HEK293 (cell line): ENCODE data around the gene TPST1.

Source experiments
- CTCF ChIA-PET: fragments of 350-600 bp; formaldehyde crosslinking; extraction: SDS; loops from one replicate; lab custom pipeline; 2021; ENCODE audit warnings: antibody characterized with exemption; lab: Yijun Ruan, JAX
- POLR2A ChIA-PET: fragments of 300-600 bp; formaldehyde crosslinking; extraction: SDS; loops from one replicate; lab custom pipeline; 2020; ENCODE audit warnings: antibody characterized with exemption, inconsistent platforms; lab: Yijun Ruan, JAX
- H3K27ac ChIP-seq: fragments of 200-500 bp; sonication (Bioruptor generic); 2 replicates; pipeline ENCODE4 v1.5.1; 2014; ENCODE audit warnings: low read depth, low read length, control low read depth, inconsistent platforms; ENCODE audit errors: extremely low read depth
- H3K36me3 ChIP-seq, 2 experiments: fragments of 200-500 bp in 1 of 2; sonication (Bioruptor generic) in 1 of 2; 1 replicate in 1 of 2; 2 replicates in 1 of 2; pipeline ENCODE4 v1.5.1; 2014 to 2017; ENCODE audit warnings: inconsistent platforms in 2 of 2, low read length in 2 of 2; ENCODE audit not compliant: control insufficient read depth in 2 of 2, insufficient read depth in 1 of 2
- H3K4me1 ChIP-seq: fragments of 200-500 bp; sonication (Bioruptor generic); 2 replicates; pipeline ENCODE4 v1.5.1; 2014; ENCODE audit warnings: mild to moderate bottlenecking, low read length, inconsistent platforms; ENCODE audit not compliant: control insufficient read depth, insufficient read depth
- H3K4me3 ChIP-seq: 2 replicates; pipeline ENCODE4 v1.5.1; 2011; ENCODE audit warnings: low read depth, mild to moderate bottlenecking, control low read depth, low read length, moderate library complexity
- H3K9me3 ChIP-seq: fragments of 200-500 bp; sonication (Bioruptor generic); 2 replicates; pipeline ENCODE4 v1.5.1; 2014; ENCODE audit warnings: low read depth, low read length, inconsistent platforms; ENCODE audit not compliant: control insufficient read depth, insufficient read depth
- BCL11A ChIP-seq: fragments of 450-650 bp; formaldehyde crosslinking; IDR thresholded peaks from 2 replicates; pipeline ENCODE4 v1.5.1; 2016; ENCODE audit warnings: low read depth, missing biosample characterization, missing genetic modification characterization
- EGR2 ChIP-seq: fragments of 450-650 bp; formaldehyde crosslinking; IDR thresholded peaks from 2 replicates; pipeline ENCODE4 v1.5.1; 2016; ENCODE audit warnings: low read depth, missing biosample characterization, missing genetic modification characterization
- ELK4 ChIP-seq: IDR thresholded peaks from 2 replicates; pipeline ENCODE4 v1.6.1; 2011; ENCODE audit warnings: mild to moderate bottlenecking, low read depth, low read length, borderline replicate concordance
- GLIS1 ChIP-seq: fragments of 450-650 bp; formaldehyde crosslinking; IDR thresholded peaks from 2 replicates; pipeline ENCODE4 v1.5.1; 2016; ENCODE audit warnings: missing biosample characterization, missing genetic modification characterization
- MEIS1 ChIP-seq: sonication (generic); formaldehyde crosslinking; IDR thresholded peaks from 2 replicates; pipeline ENCODE4 v1.8.1; 2022; ENCODE audit warnings: missing genetic modification reagents, mild to moderate bottlenecking, borderline replicate concordance
- REPIN1 ChIP-seq: fragments of 450-650 bp; formaldehyde crosslinking; IDR thresholded peaks from 2 replicates; pipeline ENCODE4 v1.5.1; 2017; ENCODE audit warnings: missing biosample characterization, missing genetic modification characterization, low read depth
- SCRT1 ChIP-seq: fragments of 450-650 bp; formaldehyde crosslinking; IDR thresholded peaks from 2 replicates; pipeline ENCODE4 v1.5.1; 2016; ENCODE audit warnings: missing biosample characterization, missing genetic modification characterization, borderline replicate concordance
- TCF7L2 ChIP-seq: IDR thresholded peaks from 2 replicates; pipeline ENCODE4 v1.6.1; 2011; ENCODE audit warnings: low read depth, mild to moderate bottlenecking, inconsistent platforms, low read length, moderate library complexity, borderline replicate concordance
- WT1 ChIP-seq: fragments of 450-650 bp; formaldehyde crosslinking; IDR thresholded peaks from 2 replicates; pipeline ENCODE4 v1.5.1; 2016; ENCODE audit warnings: missing biosample characterization, missing genetic modification characterization
- ZBTB1 ChIP-seq: fragments of 450-650 bp; formaldehyde crosslinking; IDR thresholded peaks from 2 replicates; pipeline ENCODE4 v1.5.1; 2016; ENCODE audit warnings: missing biosample characterization, missing genetic modification characterization
- ZBTB20 ChIP-seq: fragments of 450-650 bp; formaldehyde crosslinking; IDR thresholded peaks from 2 replicates; pipeline ENCODE4 v1.5.1; 2016; ENCODE audit warnings: missing biosample characterization, missing genetic modification characterization
- ZBTB7A ChIP-seq: fragments of 450-650 bp; formaldehyde crosslinking; IDR thresholded peaks from 2 replicates; pipeline ENCODE4 v1.5.1; 2016; ENCODE audit warnings: low read depth, missing biosample characterization, missing genetic modification characterization
- ZEB2 ChIP-seq: fragments of 450-650 bp; formaldehyde crosslinking; IDR thresholded peaks from 2 replicates; pipeline ENCODE4 v1.5.1; 2016; ENCODE audit warnings: missing biosample characterization, missing genetic modification characterization
- ZFHX2 ChIP-seq: fragments of 450-650 bp; formaldehyde crosslinking; conservative IDR thresholded peaks from 2 replicates; pipeline ENCODE4 v1.5.1; 2016; ENCODE audit warnings: missing biosample characterization, missing genetic modification characterization
- ZFP41 ChIP-seq: fragments of 450-650 bp; formaldehyde crosslinking; IDR thresholded peaks from 2 replicates; pipeline ENCODE4 v1.5.1; 2016; ENCODE audit warnings: missing biosample characterization, missing genetic modification characterization, borderline replicate concordance
- ZFP69B ChIP-seq: fragments of 450-650 bp; formaldehyde crosslinking; IDR thresholded peaks from 2 replicates; pipeline ENCODE4 v1.5.1; 2016; ENCODE audit warnings: missing biosample characterization, missing genetic modification characterization
- ZNF19 ChIP-seq: fragments of 450-650 bp; formaldehyde crosslinking; IDR thresholded peaks from 2 replicates; pipeline ENCODE4; 2016; ENCODE audit warnings: missing biosample characterization, missing genetic modification characterization, low read depth
- ZNF221 ChIP-seq: fragments of 450-650 bp; formaldehyde crosslinking; IDR thresholded peaks from 2 replicates; pipeline ENCODE4 v1.5.1; 2017; ENCODE audit warnings: missing biosample characterization, missing genetic modification characterization, borderline replicate concordance
- ZNF335 ChIP-seq: fragments of 450-650 bp; formaldehyde crosslinking; conservative IDR thresholded peaks from 2 replicates; pipeline ENCODE4 v1.5.1; 2016; ENCODE audit warnings: missing biosample characterization, missing genetic modification characterization
- ZNF366 ChIP-seq: fragments of 450-650 bp; formaldehyde crosslinking; conservative IDR thresholded peaks from 2 replicates; pipeline ENCODE4 v1.5.1; 2016; ENCODE audit warnings: missing biosample characterization, missing genetic modification characterization
- ZNF426 ChIP-seq: fragments of 450-650 bp; formaldehyde crosslinking; IDR thresholded peaks from 2 replicates; pipeline ENCODE4 v1.5.1; 2017; ENCODE audit warnings: missing biosample characterization, missing genetic modification characterization, mild to moderate bottlenecking, inconsistent platforms, moderate library complexity
- ZNF558 ChIP-seq: fragments of 450-650 bp; formaldehyde crosslinking; IDR thresholded peaks from 2 replicates; pipeline ENCODE4 v1.5.1; 2016; ENCODE audit warnings: missing biosample characterization, missing genetic modification characterization
- ZNF664 ChIP-seq: fragments of 450-650 bp; formaldehyde crosslinking; IDR thresholded peaks from 2 replicates; pipeline ENCODE4 v1.5.1; 2016; ENCODE audit warnings: missing biosample characterization, missing genetic modification characterization
- ZNF785 ChIP-seq: fragments of 450-650 bp; formaldehyde crosslinking; IDR thresholded peaks from 2 replicates; pipeline ENCODE4 v1.5.1; 2016; ENCODE audit warnings: missing biosample characterization, missing genetic modification characterization
- ZNF830 ChIP-seq: fragments of 450-650 bp; IDR thresholded peaks from 2 replicates; pipeline ENCODE4 v1.5.0; 2018; ENCODE audit warnings: missing biosample characterization, missing genetic modification characterization, low read depth, mild to moderate bottlenecking, moderate library complexity
- ZNF837 ChIP-seq: fragments of 450-650 bp; formaldehyde crosslinking; IDR thresholded peaks from 2 replicates; pipeline ENCODE4 v1.5.1; 2016; ENCODE audit warnings: missing biosample characterization, missing genetic modification characterization
- ZXDB ChIP-seq: fragments of 450-650 bp; formaldehyde crosslinking; IDR thresholded peaks from 2 replicates; pipeline ENCODE4 v1.5.1; 2016; ENCODE audit warnings: missing biosample characterization, missing genetic modification characterization

TPST1 gene

GRCh38 chr7:66198956-66199355 lies 6.2 kb upstream of the TPST1 start:
- no peak for TF ChIP-seq ZNF19
- TF ChIP-seq ZEB2, result no peak
- TF ChIP-seq WT1 (tag by site-specific recombination), result no peak
- no peak for TF ChIP-seq TCF7L2
- no peak for TF ChIP-seq ZFP69B (tag by site-specific recombination)
- TF ChIP-seq ZNF221 (tag by site-specific recombination), result no peak
- TF ChIP-seq REPIN1, result no peak
- TF ChIP-seq MEIS1, result no peak
- H3K4me1 ChIP-seq, result no peaks in the 10 kb centered on the region
- no peak overlapping the region for H3K4me3 ChIP-seq
- ChIA-PET CTCF (interaction anchor here (0.6 kb wide), 1 partner anchor 80 kb away, joined by 3 read pairs; no protein-coding TSS in a partner anchor), POLR2A (no interaction called here)
- no peaks in the 10 kb centered on the region for H3K36me3 ChIP-seq
- H3K9me3 ChIP-seq, result no peaks in the 10 kb centered on the region
- H3K27ac ChIP-seq, result no peak overlapping the region

GRCh38 chr7:66202441-66202840 lies 2.7 kb upstream of the TPST1 start:
- H3K27ac ChIP-seq, result no peak overlapping the region
- H3K36me3 ChIP-seq, result no peaks in the 10 kb centered on the region
- H3K4me1 ChIP-seq, result peaks cover 5% of the 10 kb centered on the region
- H3K4me3 ChIP-seq, result no peak overlapping the region
- POLR2A ChIA-PET, result no interaction called here
- H3K9me3 ChIP-seq, result no peaks in the 10 kb centered on the region
- CTCF ChIA-PET, result interaction anchor here (0.6 kb wide), 1 partner anchor 96 kb away, joined by 3 read pairs; no protein-coding TSS in a partner anchor
- TF ChIP-seq GLIS1 (tag by site-specific recombination), result 0 out of 2 replicates have a peak, but pooled peaks have one; percentile 7
- TF ChIP-seq ZBTB7A (tag by site-specific recombination), result no peak

GRCh38 chr7:66205741-66206090 lies 582 bp downstream of the TPST1 start:
- Histone ChIP-seq H3K4me3 (peak overlapping the region; percentile 94), H3K27ac (peak overlapping the region; percentile 81; the same call in 1 of the 2 replicates), H3K36me3 (peaks cover 0 to 7% of the 10 kb centered on the region in 2 experiments; a peak in 1 of 3 replicates), H3K4me1 (peaks cover 5% of the 10 kb centered on the region), H3K9me3 (no peaks in the 10 kb centered on the region)
- 0 out of 2 replicates have a peak, but pooled peaks have one; percentile 2 for TF ChIP-seq ZFHX2 (tag by site-specific recombination)
- no peak for TF ChIP-seq ZNF558 (tag by site-specific recombination)
- 0 out of 2 replicates have a peak, but pooled peaks have one; percentile 14 for TF ChIP-seq ZNF366
- TF ChIP-seq ZBTB1 (tag by site-specific recombination), result no peak
- TF ChIP-seq BCL11A (tag by site-specific recombination), result peak; percentile 29; the same call in 1 of the 2 replicates
- peak; percentile 48; the same call in 1 of the 2 replicates for TF ChIP-seq ZBTB20 (tag by site-specific recombination)
- no peak for TF ChIP-seq ELK4
- POLR2A ChIA-PET, result interaction anchor here (0.6 to 2.8 kb wide), 11 partner anchors 14 to 288 kb away, joined by 3 to 21 read pairs (median 4); partner anchors contain the start of genes ASL and CRCP
- CTCF ChIA-PET, result interaction anchor here (0.7 to 2.2 kb wide), 3 partner anchors 14 to 215 kb away, joined by 3 to 12 read pairs (median 8); no protein-coding TSS in a partner anchor

- Histone ChIP-seq H3K9me3 (no peaks in the 10 kb centered on the region), H3K4me3 (peak overlapping the region; percentile 94), H3K4me1 (peaks cover 5% of the 10 kb centered on the region), H3K36me3 (peaks cover 0 to 8% of the 10 kb centered on the region in 2 experiments; a peak in 1 of 3 replicates), H3K27ac (no peak overlapping the region; the same call in 1 of the 2 replicates)
- ChIA-PET POLR2A (interaction anchor here (0.6 to 2.8 kb wide), 8 partner anchors 13 to 287 kb away, joined by 3 to 21 read pairs (median 4); no protein-coding TSS in a partner anchor), CTCF (interaction anchor here (0.7 to 2.2 kb wide), 4 partner anchors 13 to 215 kb away, joined by 3 to 12 read pairs (median 6); no protein-coding TSS in a partner anchor)
- TF ChIP-seq ZNF837 (tag by site-specific recombination), result no peak
- TF ChIP-seq ZNF335 (tag by site-specific recombination), result no peak
- TF ChIP-seq ZNF830, result no peak
- no peak for TF ChIP-seq ZXDB (tag by site-specific recombination)
- TF ChIP-seq ZNF664, result peak; percentile 31; the same call in 1 of the 2 replicates
- no peak for TF ChIP-seq SCRT1 (tag by site-specific recombination)
- no peak for TF ChIP-seq ZNF785 (tag by site-specific recombination)
- TF ChIP-seq EGR2, result no peak
- TF ChIP-seq ZFP41 (tag by site-specific recombination), result no peak
- no peak for TF ChIP-seq ZNF426 (tag by site-specific recombination)
- TF ChIP-seq ZNF558 (tag by site-specific recombination), result no peak
Observed at GRCh38 chr7:66206119-66206933, 1.2 kb downstream of the TPST1 start.
